ENCODE results near the gene NLRC5.
"Not testable (repeated sequence)": the region's sequence is repeated elsewhere in the genome, so short reads cannot be mapped to it uniquely, and the experiment has no call there.

Gene NLRC5

GRCh38 chr16:57062329-57062728 is 73.0 kb downstream of the NLRC5 start:
- no peak for DNase-seq (ENCODE audit: extremely low spot score, insufficient read length, low read depth)
- no peak for FAIRE-seq

- not testable (repeated sequence) for FAIRE-seq; DNase-seq (ENCODE audit: extremely low spot score, insufficient read length, low read depth)
These were observed 73.8 kb downstream of the NLRC5 start for GRCh38 chr16:57063189-57063588.

- FAIRE-seq (no peak), DNase-seq (ENCODE audit: extremely low spot score, insufficient read length, low read depth) (no peak)
These were observed 75.6 kb downstream of the NLRC5 start for GRCh38 chr16:57064995-57065394.

GRCh38 chr16:57066625-57067024 is 77.3 kb downstream of the NLRC5 start:
- FAIRE-seq, result peak; percentile 70
- DNase-seq (ENCODE audit: extremely low spot score, insufficient read length, low read depth), result no peak

GRCh38 chr16:57067347-57067746 is 78.0 kb downstream of the NLRC5 start:
- FAIRE-seq (no peak), DNase-seq (ENCODE audit: extremely low spot score, insufficient read length, low read depth) (no peak)

- no peak for FAIRE-seq
- no peak for DNase-seq (ENCODE audit: extremely low spot score, insufficient read length, low read depth)
These were observed 79.7 kb downstream of the NLRC5 start for GRCh38 chr16:57069053-57069452.

GRCh38 chr16:57069635-57070370 is 80.4 kb downstream of the NLRC5 start:
- DNase-seq (ENCODE audit: extremely low spot score, insufficient read length, low read depth) (no peak), FAIRE-seq (no peak)

GRCh38 chr16:57070424-57070823 is 81.1 kb downstream of the NLRC5 start:
- FAIRE-seq (no peak), DNase-seq (ENCODE audit: extremely low spot score, insufficient read length, low read depth) (no peak)

- FAIRE-seq; DNase-seq (ENCODE audit: extremely low spot score, insufficient read length, low read depth): not testable (repeated sequence)
These were observed 81.8 kb downstream of the NLRC5 start for GRCh38 chr16:57071081-57071732.

GRCh38 chr16:57071831-57072582 is 82.7 kb downstream of the NLRC5 start:
- DNase-seq (ENCODE audit: extremely low spot score, insufficient read length, low read depth), result no peak

GRCh38 chr16:57072616-57073275 is 83.4 kb downstream of the NLRC5 start:
- no peak for DNase-seq (ENCODE audit: extremely low spot score, insufficient read length, low read depth)
- FAIRE-seq, result no peak

More at GRCh38 chr16:57071831-57072582, 82.7 kb downstream of the NLRC5 start:
- no peak for FAIRE-seq

GRCh38 chr16:57077714-57078113 is 88.4 kb downstream of the NLRC5 start:
- no peak for FAIRE-seq

GRCh38 chr16:57081744-57082143 is 92.4 kb downstream of the NLRC5 start:
- FAIRE-seq (no peak), DNase-seq (ENCODE audit: extremely low spot score, insufficient read length, low read depth) (no peak)

More at GRCh38 chr16:57077714-57078113, 88.4 kb downstream of the NLRC5 start:
- no peak for DNase-seq (ENCODE audit: extremely low spot score, insufficient read length, low read depth)

- FAIRE-seq (no peak), DNase-seq (ENCODE audit: extremely low spot score, insufficient read length, low read depth) (no peak)
These were observed 93.3 kb downstream of the NLRC5 start for GRCh38 chr16:57082664-57083063.

GRCh38 chr16:57083485-57084126 is 94.2 kb downstream of the NLRC5 start:
- DNase-seq (ENCODE audit: extremely low spot score, insufficient read length, low read depth) (no peak), FAIRE-seq (no peak)

GRCh38 chr16:57084257-57084770 is 95.0 kb downstream of the NLRC5 start:
- peak; percentile 75 for DNase-seq (ENCODE audit: extremely low spot score, insufficient read length, low read depth)
- FAIRE-seq, result peak; percentile 96

GRCh38 chr16:57084996-57085395 is 95.6 kb downstream of the NLRC5 start:
- FAIRE-seq, result no peak

GRCh38 chr16:57087003-57087402 is 97.6 kb downstream of the NLRC5 start:
- no peak for FAIRE-seq
- no peak for DNase-seq (ENCODE audit: extremely low spot score, insufficient read length, low read depth)

More at GRCh38 chr16:57084996-57085395, 95.6 kb downstream of the NLRC5 start:
- DNase-seq (ENCODE audit: extremely low spot score, insufficient read length, low read depth), result no peak

GRCh38 chr16:57089406-57089805 is 100.0 kb downstream of the NLRC5 start:
- DNase-seq (ENCODE audit: extremely low spot score, insufficient read length, low read depth) (no peak), FAIRE-seq (no peak)
